HEK293T (cell line): Measurements from ENCODE around the gene MOV10.
A peak's percentile ranks its signal among the peaks of the same experiment; 100 is the strongest.

Source experiments
- CTCF ChIA-PET: fragments of 350-600 bp; formaldehyde crosslinking; extraction: SDS; loops from one replicate; lab custom pipeline; 2021; ENCODE audit warnings: antibody characterized with exemption, inconsistent platforms; lab: Yijun Ruan, JAX
- POLR2A ChIA-PET: fragments of 350-600 bp; formaldehyde crosslinking; extraction: SDS; loops from one replicate; lab custom pipeline; 2020; ENCODE audit warnings: antibody characterized with exemption, inconsistent platforms; lab: Yijun Ruan, JAX
- DNase-seq: peaks from one replicate; pipeline ENCODE4 v3.0.0; 2012; ENCODE audit warnings: mixed read lengths; ENCODE audit errors: extremely low spot score
- ARNT ChIP-seq: fragments of 450-650 bp; IDR thresholded peaks from 2 replicates; pipeline ENCODE4 v1.6.1; 2017; ENCODE audit warnings: mild to moderate bottlenecking
- BHLHE40 ChIP-seq: fragments of 450-650 bp; IDR thresholded peaks from 2 replicates; pipeline ENCODE4 v1.6.1; 2016; ENCODE audit warnings: mild to moderate bottlenecking, moderate library complexity, borderline replicate concordance
- CTBP1 ChIP-seq: fragments of 450-650 bp; IDR thresholded peaks from 2 replicates; pipeline ENCODE4 v1.6.1; 2016; ENCODE audit warnings: borderline replicate concordance
- ELF4 ChIP-seq: fragments of 450-650 bp; IDR thresholded peaks from 2 replicates; pipeline ENCODE4 v1.6.1; 2017; ENCODE audit warnings: antibody characterized with exemption
- FOXA1 ChIP-seq: fragments of 450-650 bp; IDR thresholded peaks from 2 replicates; pipeline ENCODE4 v1.6.1; 2016; ENCODE audit warnings: mild to moderate bottlenecking
- FOXK2 ChIP-seq: fragments of 450-650 bp; IDR thresholded peaks from 2 replicates; pipeline ENCODE4 v1.6.1; 2016; ENCODE audit warnings: mild to moderate bottlenecking
- FOXM1 ChIP-seq: fragments of 450-650 bp; IDR thresholded peaks from 2 replicates; pipeline ENCODE4 v1.6.1; 2017; ENCODE audit warnings: mild to moderate bottlenecking, borderline replicate concordance
- HDGF ChIP-seq: fragments of 450-650 bp; IDR thresholded peaks from 2 replicates; pipeline ENCODE4 v1.6.1; 2017; ENCODE audit warnings: antibody characterized with exemption, borderline replicate concordance
- L3MBTL2 ChIP-seq: fragments of 450-650 bp; conservative IDR thresholded peaks from 2 replicates; pipeline ENCODE4 v1.6.1; 2016; ENCODE audit warnings: mild to moderate bottlenecking
- LEF1 ChIP-seq: fragments of 450-650 bp; IDR thresholded peaks from 2 replicates; pipeline ENCODE4 v1.6.1; 2017; ENCODE audit warnings: mild to moderate bottlenecking, borderline replicate concordance
- NFRKB ChIP-seq: fragments of 450-650 bp; IDR thresholded peaks from 2 replicates; pipeline ENCODE4 v1.6.1; 2016; ENCODE audit warnings: mild to moderate bottlenecking, moderate library complexity
- SP1 ChIP-seq: fragments of 450-650 bp; IDR thresholded peaks from 2 replicates; pipeline ENCODE4 v1.6.1; 2017
- SUZ12 ChIP-seq: fragments of 450-650 bp; IDR thresholded peaks from 2 replicates; pipeline ENCODE4 v1.6.1; 2016; ENCODE audit warnings: mild to moderate bottlenecking
- TARDBP ChIP-seq: fragments of 450-650 bp; IDR thresholded peaks from 2 replicates; pipeline ENCODE4 v1.6.1; 2016
- ZNF384 ChIP-seq: fragments of 450-650 bp; IDR thresholded peaks from 2 replicates; pipeline ENCODE4 v1.6.1; 2016
- TF ChIP-seq, protein P1 (sequence below): fragments of 450-650 bp; IDR thresholded peaks from 2 replicates; pipeline ENCODE4 v1.6.1; 2016

MOV10 gene

DNA sequence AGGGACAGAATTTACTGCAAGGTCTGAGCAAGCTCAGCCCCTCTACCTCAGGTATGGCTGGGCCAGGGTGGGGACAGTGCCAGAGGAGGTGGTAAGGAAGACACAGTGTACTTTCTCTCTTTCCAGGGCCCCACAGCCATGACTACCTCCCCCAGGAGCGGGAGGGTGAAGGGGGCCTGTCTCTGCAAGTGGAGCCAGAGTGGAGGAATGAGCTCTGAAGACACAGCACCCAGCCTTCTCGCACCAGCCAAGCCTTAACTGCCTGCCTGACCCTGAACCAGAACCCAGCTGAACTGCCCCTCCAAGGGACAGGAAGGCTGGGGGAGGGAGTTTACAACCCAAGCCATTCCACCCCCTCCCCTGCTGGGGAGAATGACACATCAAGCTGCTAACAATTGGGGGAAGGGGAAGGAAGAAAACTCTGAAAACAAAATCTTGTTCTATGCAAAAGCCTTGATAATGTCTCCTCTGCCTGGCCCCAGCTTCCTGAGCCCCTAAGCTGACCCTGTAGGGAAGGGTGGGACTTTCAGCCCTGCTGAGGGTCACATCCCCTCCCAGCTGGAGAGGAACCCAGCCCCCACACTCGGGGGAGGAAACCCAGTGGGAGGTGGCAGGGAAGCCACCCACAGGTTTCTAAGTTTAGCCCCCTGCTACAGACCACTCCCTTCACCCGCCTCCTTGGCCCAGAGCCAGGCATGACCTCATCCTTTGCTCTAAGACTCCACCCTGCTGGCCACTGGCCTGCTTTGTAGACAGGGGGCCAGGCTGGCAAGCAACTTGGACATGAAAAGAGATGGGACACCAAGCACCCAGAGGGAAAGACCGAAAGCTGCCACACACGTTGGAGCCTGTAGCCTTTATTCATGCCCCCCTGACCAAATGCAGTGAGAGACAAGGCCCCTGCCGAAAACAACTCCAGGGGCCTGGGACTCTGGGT is 26.1 kb downstream of the MOV10 start:
- ChIA-PET POLR2A (interaction anchor here (0.8 to 5.6 kb wide), 7 partner anchors 11 to 305 kb away, joined by 3 to 67 read pairs (median 3); partner anchors contain the start of genes CTTNBP2NL, MOV10, SLC16A1 and ST7L), CTCF (interaction anchor here (1.2 to 1.4 kb wide), 2 partner anchors 11 to 15 kb away, joined by 3 to 4 read pairs; no protein-coding TSS in a partner anchor)
- peak; percentile 91 for DNase-seq
- TF ChIP-seq FOXM1, result peak; percentile 30; the same call in 1 of the 2 replicates
- no peak for TF ChIP-seq BHLHE40

DNA sequence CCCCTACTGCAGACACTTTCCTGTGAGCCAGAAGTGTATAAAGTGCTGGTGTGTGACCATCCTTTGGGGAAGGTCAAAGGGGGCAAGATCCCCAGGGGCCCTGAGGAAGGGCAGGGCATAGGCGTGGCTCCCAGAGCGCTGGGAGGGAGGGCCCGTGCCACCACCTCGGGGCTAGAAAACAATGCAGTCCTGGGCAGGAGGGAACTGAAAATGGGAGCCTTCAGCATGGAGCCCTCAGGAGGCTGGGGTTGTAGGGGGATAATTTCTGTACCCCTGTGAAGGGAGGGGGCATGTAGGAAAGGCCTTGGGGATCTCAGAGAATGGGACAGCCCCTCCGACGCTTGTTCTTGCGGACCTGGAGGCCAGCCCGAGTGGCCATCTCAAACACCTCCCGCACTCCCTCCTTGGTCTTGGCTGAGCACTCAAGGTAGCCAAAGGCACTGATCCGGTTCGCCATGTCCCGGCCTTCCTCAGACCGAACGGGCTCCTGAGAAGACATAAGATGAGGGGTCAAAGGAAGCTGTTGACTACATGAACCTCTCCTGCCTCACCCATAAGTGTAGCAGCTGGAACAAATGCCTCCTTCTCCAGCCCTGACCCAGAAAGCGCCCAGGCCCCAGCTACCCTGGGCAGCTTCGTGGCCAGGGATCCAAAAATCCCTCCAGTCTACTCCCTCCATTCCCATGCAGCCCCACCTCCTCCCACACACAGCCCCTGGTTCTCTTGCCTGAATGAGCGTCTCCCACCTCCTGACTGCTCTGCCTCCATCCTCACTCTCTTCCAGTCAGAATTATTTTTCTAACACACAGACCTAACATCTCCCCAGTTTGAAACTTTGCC is 27.0 kb downstream of the MOV10 start:
- no peak for DNase-seq
- TF ChIP-seq, protein P1, sequence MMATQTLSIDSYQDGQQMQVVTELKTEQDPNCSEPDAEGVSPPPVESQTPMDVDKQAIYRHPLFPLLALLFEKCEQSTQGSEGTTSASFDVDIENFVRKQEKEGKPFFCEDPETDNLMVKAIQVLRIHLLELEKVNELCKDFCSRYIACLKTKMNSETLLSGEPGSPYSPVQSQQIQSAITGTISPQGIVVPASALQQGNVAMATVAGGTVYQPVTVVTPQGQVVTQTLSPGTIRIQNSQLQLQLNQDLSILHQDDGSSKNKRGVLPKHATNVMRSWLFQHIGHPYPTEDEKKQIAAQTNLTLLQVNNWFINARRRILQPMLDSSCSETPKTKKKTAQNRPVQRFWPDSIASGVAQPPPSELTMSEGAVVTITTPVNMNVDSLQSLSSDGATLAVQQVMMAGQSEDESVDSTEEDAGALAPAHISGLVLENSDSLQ, result no peak
- TF ChIP-seq NFRKB, result no peak
- no peak for TF ChIP-seq FOXK2
- no peak for TF ChIP-seq L3MBTL2
- TF ChIP-seq BHLHE40, result no peak
- no peak for TF ChIP-seq ZNF384
- no peak for TF ChIP-seq FOXA1
- no peak for TF ChIP-seq HDGF
- TF ChIP-seq LEF1, result no peak
- no peak for TF ChIP-seq FOXM1
- no peak for TF ChIP-seq ELF4
- no peak for TF ChIP-seq TARDBP
- TF ChIP-seq ARNT, result no peak
- TF ChIP-seq SUZ12, result no peak
- TF ChIP-seq SP1, result no peak
- no peak for TF ChIP-seq CTBP1
- POLR2A ChIA-PET, result interaction anchor here (1.2 to 5.6 kb wide), 4 partner anchors 27 to 255 kb away, joined by 3 to 67 read pairs (median 14); partner anchors contain the start of genes MOV10, SLC16A1 and ST7L
- CTCF ChIA-PET, result interaction anchor here (0.6 kb wide), 1 partner anchor 229 kb away, joined by 3 read pairs; no protein-coding TSS in a partner anchor

DNA sequence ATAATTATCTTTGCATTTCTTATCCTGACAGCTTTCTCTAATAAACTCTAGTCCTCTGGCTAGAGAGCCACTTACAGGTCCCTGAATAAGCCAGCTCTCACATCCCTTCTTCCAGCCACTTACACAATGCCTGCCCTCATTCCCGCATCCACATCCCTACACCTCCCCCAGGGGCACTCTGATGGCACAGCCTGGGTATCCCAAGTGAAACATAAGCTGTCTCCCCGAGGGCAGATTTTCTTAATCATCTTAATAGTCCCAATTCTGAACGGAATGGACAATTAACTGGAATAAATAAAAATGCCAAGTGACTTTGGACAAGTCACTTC is 27.6 kb downstream of the MOV10 start:
- no peak for DNase-seq
- CTCF ChIA-PET, result interaction anchor here (0.6 to 1.7 kb wide), 2 partner anchors 13 to 229 kb away, joined by 3 to 7 read pairs; partner anchors contain the start of gene PPM1J
- POLR2A ChIA-PET, result interaction anchor here (1.2 to 5.6 kb wide), 4 partner anchors 8 to 83 kb away, joined by 3 to 67 read pairs (median 13); partner anchors contain the start of genes MOV10 and ST7L
- TF ChIP-seq FOXM1 (no peak), CTBP1 (no peak), ELF4 (no peak), SP1 (no peak), FOXK2 (no peak), TARDBP (no peak), L3MBTL2 (no peak), HDGF (no peak), ZNF384 (no peak), SUZ12 (no peak), LEF1 (no peak), BHLHE40 (no peak), ARNT (no peak), FOXA1 (no peak), NFRKB (no peak)
- TF ChIP-seq, protein P1, result no peak

DNA sequence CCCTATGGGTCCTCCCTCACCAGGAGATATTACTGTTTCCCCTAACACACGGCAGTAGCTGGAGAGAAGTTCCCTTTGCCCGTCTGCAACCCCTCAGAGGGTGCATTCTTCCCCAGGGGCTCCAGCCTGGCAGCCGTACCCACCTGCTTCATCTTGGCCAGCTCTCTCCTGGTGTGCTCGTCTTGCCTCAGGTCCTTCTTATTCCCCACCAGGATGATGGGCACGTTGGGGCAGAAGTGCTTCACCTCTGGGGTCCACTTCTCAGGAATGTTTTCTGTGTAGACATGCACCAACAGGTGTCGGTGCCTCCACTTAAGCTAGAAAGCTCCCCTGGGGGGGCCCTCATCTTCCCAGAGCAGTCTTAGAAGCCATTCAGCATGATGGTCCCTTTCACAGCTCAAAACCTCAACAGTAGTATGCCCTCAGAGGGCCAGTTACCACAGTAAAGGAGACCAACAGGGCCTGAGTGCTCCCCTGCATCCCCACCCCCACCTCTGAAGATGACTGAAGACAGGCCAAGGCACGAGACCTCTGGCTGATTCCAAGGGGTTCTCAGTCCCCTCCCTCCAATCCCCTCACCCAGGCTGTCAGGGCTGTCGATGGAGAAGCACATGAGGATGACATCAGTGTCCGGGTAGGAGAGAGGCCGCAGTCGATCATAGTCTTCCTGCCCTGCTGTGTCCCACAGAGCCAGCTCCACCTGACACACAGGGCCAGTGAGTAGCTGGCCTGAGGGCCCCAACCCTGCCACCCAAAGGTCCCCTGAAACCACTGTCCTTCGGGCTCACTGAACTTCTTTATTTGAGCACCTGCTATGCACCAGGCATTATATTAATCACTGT is 28.2 kb downstream of the MOV10 start:
- no peak for DNase-seq
- POLR2A ChIA-PET, result interaction anchor here (1.0 to 5.6 kb wide), 4 partner anchors 9 to 292 kb away, joined by 3 to 67 read pairs (median 13); partner anchors contain the start of genes MOV10 and ST7L
- CTCF ChIA-PET, result interaction anchor here (0.6 to 1.7 kb wide), 2 partner anchors 12 to 230 kb away, joined by 3 to 7 read pairs; partner anchors contain the start of gene PPM1J
- TF ChIP-seq FOXA1 (no peak), FOXM1 (no peak), SUZ12 (no peak), FOXK2 (no peak), L3MBTL2 (no peak), ZNF384 (no peak), ARNT (no peak), CTBP1 (no peak), TARDBP (no peak)
- TF ChIP-seq, protein P1, result no peak
